GM19467 (cell line): ENCODE data around the gene GABRA4.

Source experiments
- ATAC-seq: cut with Tn5 transposase; IDR thresholded peaks from one replicate; pipeline ENCODE4 v1.9.1; 2021; ENCODE audit warnings: mild to moderate bottlenecking, moderate library complexity; ENCODE audit not compliant: unreplicated experiment

The GABRA4 gene

DNA sequence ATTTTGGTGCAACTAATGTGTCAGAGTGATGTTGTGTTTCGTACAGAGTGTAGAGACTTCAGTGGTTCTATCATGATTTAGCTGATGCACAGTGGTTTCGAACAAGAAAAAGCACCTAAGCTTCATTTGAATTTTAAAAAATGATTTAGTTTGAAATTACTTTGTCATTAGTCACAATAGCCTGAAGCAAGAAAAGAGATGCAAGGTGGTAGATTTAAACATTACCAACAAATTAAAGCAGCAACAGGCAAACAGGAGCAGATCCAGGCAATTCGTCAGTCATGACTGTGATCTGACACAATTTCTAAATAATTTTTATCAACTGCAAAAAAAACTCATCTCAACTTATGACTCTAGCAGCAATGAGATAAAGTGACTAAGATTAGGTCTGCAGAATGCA, 59.7 kb downstream of the GABRA4 start:
- ATAC-seq: no peak

DNA sequence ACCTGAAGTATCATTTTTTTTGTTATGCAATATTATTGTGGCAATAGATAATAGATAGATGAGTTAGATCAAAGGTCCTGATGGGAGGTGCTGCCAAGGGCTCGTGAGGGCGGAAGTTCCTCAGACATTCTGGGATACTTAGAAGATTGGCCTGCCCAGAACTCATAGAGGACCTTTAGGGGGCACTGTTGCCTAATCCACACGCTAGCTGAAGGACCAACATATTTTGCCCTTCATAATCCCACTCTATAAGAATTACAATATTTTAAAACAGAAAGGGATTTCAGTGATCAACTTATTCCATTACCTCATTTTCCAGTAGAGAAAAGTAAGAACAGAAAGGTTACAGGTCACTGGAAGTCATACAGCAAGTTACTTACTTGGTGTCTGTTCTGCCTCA, 61.4 kb downstream of the GABRA4 start:
- ATAC-seq: peak; percentile 78

DNA sequence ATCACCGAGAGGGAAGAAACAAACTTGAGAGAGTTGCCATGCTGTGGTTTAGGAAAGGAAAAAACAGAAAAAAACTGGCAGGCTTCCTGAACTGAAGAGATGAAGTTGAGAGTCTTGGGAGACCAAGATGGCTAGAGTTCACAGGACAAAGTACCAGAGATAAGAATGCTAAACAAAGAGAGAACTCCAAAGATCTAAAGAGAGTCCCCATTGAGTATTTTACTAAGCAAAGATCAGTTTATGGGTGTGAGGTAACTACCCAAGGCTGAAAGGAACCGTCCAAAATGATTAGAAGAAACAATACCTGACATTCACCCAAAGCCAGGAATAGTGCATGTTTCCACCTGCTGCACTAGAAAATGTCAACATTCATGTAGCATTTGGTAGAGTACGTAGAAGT, 62.5 kb downstream of the GABRA4 start:
- ATAC-seq: no peak

DNA sequence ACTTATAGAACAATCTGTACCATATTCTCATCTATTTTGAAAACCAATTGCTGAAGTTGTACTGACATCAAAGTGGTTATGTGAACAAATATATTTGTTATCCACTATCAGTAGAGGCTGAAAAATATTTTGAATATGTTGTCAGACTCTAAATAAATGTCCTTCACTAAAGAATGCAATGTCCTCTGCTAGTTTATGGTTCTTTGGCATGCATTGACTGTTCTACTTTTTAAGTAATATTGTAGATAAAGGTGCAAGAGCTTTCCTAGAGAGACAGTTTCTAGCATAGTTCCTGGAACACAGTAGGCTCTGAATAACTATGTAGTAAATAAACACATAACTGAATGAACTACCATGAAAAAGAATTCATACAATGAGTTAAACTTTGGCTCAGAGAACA, 66.2 kb downstream of the GABRA4 start:
- ATAC-seq: no peak

DNA sequence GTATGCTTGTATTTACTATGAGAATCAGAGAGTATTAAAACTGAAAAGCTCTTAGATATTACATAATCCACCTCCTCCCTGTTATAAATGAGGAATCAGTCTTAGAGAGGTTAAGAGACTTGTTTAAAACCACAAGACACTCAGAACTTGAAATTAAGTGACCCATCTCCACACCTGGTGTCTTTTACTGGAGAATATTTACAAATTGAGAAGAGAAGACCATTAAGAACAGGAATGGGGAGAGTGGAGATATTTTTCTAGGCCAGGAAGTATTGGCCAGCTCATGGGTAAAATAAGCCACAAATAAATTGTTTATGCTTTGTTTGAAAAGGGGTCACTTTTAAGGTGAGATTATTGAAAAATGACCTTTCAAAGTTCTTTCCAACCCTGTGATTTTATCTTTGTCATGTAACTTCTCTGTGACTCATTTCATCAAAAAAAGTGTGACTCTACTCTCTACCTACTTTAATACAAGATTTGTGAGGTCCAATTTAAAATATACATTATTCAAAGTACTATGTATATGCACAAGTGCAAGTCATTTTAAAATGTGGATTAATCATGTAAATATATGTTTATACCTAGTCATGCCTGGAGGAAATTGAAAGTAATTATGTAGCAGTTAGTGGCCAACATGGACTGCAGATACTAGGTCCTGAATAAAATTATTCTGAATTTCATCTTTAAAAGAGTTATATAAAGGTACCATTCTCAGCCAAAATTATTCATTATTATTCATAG, 68.4 kb downstream of the GABRA4 start:
- ATAC-seq: no peak

DNA sequence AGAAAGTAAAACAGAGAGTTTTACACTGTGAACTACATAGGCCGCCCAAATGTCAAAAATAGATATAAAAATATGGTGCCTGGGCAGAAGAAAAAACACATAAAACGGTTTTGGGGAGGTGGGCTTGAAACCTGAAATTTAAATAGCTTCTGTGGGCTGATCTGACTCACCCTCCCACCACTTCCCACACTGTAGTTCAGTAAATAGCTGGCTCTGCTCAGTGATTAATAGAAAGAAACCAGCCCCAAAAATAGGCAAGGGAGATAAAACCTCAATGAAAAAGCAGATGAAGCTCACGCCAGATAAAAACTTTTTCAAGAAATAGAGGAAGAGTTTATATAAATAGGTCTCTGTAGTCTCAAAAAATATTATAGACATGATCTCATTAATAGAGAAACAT, 71.2 kb downstream of the GABRA4 start:
- no peak for ATAC-seq

DNA sequence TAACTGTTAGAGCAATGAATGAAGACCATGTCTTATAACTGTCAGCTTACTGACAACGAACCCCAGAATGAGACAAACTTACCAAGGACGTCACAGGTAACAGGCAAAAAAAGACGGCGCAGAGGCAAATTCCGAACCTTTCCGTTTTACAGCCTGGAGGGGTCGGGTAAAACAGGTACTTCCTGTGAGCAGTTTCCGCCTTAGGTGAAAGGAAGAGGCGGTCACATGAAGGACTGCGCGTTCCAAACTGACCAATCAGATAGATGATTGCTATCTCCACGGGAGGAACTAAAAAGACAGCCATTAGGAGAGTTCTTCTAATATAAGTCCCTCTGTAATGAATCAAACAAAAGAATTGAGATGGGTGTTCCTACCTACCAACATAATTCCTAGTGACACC, 84.3 kb downstream of the GABRA4 start, which contains the start of gene COX7B2:
Gene COX7B2, minus strand, starts transcription at position 168 of the 400 bp plus-strand sequence. CDS start 174,053 bp downstream, outside the sequence.
- no peak for ATAC-seq

DNA sequence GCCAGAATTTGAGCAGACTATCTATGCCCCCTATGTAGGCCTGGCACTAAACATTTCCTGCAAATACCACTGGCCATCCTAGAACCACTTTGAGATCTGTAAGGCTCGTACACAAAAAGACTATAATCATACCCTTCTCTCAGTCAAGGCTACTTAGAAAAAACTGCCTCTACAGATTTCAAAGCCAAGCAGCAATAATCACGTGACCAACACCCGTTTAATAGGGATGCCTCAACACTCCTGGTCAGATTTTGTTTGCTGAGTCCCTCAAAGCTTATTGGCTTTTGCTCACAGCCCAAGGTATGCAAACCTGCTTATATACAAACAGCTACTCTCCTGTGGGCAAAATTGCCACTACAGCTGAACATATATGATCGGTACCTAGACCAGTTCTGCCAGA, 85.2 kb downstream of the GABRA4 start:
- ATAC-seq: no peak

DNA sequence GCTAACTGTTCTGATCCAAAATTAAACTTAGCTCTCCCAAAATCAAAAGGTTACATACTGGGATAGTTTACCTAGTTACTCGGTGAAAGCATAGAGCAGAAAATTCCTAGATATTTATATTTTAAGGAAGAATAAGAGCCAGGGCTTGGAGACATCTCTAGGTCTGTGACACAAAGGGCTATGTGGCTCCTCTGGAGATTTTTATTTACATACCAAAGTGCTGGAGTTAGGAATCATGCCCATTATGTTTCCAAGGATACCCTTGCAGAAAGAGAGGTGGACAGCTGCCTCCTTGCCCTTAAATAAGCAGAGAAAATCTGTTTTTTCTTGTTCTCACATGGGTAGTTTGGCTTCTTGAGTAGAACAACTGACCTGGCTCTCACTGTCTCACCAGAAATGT, 93.3 kb downstream of the GABRA4 start:
- ATAC-seq: no peak

DNA sequence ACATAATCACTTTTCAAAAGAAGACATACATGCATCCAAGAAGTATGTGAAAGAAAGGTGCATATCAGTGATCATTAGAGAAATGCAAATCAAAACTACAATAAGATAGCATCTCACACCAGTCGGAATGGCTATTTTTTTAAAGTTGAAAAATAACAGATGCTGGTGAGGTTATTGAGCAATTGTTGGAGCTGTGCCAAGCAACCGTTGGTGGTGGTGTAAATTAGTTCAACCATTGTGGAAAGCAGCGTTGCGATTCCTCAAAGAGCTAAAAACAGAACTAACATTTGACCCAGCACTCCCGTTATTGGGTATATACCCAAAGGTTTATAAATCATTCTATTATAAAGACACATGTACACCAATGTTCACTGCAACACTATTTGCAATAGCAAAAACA, 98.6 kb downstream of the GABRA4 start:
- ATAC-seq: no peak

DNA sequence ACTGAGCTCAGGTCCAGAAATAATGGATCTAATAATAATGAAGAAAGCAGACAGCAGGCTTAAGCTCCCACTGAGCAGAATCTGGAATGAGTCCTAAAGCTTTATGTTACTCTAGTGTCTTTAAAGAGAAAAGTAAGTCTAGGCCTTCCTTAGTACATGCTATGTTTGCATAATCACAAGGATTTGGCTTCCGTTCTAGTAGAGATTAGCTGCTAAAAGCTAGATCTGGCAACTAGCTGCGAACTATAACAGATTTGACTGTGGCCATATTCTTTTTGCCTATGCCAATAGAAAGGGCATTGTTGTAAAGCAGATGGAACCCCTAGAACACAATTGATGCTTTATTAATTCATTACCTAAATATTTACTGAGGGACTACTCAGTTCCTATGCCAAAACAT, 103.3 kb downstream of the GABRA4 start:
- no peak for ATAC-seq

DNA sequence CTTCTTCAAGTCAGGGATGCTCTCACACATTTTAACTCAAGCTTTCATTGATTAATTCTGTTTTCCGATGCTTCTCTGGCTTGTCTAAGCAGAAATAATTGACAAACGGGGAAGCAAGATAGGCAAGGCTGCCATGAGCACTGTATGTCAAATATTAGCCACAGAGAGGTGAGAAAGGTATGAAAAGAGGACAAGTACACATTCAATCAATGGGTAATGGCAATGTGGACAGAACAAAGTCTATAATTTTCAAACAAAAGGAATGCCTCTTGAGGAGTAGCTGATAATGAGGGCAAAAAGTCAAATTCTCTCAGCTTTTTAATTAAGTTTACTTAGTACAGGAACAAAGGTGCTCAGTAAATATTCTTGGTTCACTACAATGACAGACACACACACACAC, 104.0 kb downstream of the GABRA4 start:
- ATAC-seq: no peak

DNA sequence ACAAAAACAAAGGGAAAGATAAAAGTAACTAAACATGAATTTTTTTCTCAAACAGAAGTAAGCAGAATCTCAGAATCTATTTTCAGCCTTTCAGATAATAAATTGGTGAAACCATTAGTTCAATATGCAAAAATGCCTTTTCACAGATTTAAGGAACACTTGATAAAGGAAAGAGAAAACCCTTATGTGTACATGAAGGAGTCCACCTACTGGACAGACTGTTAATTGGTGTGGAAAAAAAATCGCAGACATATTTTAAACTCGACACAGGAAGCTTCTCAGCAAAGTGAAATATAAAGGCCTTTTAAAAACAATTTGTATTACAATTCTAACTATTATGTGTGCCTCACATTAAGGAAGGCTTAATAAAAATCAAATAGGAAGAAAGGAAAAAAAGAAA, 106.7 kb downstream of the GABRA4 start:
- no peak for ATAC-seq

DNA sequence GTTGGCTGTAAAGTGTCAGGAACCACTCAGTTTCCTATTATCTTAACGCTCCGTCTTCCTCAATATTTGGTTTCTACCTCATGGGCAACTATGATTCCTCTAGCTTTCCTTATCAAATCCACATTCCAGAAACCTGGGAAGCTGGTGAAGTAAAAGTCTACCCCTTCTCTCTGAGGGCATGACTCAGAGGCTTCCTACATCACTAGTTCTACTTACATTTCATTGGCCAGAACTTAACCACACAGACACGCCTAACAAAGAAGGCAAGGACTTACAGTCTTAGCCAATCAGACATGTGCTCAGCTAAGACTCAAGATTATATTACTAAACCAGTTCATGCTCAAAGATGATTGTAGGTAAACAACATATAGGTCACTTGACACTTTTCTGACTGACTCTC, 114.7 kb downstream of the GABRA4 start:
- ATAC-seq: no peak

DNA sequence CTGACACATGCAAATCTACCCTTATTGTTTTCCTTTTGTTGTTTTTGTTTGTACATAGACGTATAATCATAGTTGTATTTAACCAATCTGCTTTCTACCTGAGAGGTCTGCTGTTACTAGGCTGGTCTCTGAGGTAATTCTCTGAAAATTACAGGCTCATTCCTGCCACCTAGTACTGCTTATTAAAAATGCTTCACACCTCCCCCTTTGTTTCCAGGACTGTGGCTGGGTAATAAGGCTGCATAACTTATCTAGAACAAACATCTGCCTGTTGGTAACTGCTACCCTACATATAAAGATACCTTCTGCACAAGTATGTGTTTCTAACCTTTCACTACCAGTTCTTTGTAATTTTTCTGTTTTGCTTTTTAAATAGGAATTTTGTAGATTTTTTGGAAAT, 118.6 kb downstream of the GABRA4 start:
- ATAC-seq: no peak

DNA sequence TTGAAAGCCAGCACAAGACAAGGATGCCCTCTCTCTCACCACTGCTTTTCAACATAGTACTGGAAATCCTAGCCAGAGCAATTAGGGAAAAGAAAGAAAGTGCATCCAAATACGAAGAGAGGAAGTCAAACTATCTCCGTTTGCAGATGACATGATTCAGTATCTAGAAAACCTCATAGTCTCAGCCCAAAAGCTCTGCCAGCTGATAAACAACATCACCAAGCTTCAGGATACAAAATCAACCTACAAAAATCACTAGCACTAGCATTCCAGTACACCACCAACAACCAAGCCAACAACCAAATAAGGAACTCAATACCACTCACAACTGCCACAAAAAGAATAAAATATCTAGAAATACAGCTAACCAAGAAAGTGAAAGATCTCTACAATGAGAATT, 123.0 kb downstream of the GABRA4 start:
- ATAC-seq: no peak
